HG03378 (cell line): ENCODE results near the gene ARID3A.

Experiments
- ATAC-seq: cut with Tn5 transposase; IDR thresholded peaks from one replicate; pipeline ENCODE4 v1.9.1; 2021; ENCODE audit warnings: mild to moderate bottlenecking, moderate library complexity; ENCODE audit not compliant: unreplicated experiment

Gene ARID3A

DNA sequence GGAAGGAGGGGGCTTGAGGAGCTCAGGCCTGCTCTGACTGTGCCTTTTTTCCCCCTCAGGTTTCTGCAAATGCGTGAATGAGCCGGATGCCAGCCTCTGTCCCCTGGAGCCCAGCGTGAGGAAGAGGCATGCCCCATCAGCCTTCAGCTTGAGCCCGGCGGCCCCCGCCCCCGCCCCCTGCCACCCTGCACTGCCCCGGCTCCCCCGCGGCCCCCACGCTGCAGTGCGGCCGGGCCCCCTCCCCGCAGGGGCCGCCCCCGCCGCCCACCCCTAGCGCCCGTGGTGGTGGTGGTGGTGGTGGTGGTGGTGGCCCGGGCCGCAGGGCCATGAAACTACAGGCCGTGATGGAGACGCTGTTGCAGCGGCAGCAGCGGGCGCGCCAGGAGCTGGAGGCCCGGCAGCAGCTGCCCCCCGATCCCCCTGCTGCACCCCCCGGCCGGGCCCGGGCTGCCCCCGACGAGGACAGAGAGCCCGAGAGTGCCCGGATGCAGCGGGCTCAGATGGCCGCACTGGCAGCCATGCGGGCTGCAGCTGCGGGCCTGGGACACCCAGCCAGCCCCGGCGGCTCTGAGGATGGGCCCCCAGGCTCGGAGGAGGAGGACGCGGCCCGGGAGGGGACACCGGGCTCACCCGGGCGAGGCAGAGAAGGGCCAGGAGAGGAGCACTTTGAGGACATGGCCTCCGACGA lies 3.5 kb downstream of the ARID3A start:
- ATAC-seq: no peak

DNA sequence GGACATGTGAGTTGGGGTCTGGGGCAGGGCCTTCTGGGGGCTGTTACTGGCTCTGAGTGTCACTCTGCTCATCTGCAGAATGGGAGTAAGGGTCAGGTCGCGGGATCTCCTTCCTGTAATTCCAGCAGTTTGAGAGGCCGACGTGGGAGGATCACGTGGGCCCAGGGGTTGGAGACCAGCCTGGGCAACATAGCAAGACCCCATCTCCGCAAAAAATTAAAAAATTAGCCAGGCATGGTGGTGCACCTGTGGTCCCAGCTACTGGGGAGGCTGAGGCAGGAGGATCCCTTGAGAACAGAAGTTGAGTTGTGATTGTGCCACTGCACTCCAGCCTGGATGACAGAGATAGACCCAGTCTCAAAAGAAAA lies 4.0 kb downstream of the ARID3A start:
- ATAC-seq: no peak

DNA sequence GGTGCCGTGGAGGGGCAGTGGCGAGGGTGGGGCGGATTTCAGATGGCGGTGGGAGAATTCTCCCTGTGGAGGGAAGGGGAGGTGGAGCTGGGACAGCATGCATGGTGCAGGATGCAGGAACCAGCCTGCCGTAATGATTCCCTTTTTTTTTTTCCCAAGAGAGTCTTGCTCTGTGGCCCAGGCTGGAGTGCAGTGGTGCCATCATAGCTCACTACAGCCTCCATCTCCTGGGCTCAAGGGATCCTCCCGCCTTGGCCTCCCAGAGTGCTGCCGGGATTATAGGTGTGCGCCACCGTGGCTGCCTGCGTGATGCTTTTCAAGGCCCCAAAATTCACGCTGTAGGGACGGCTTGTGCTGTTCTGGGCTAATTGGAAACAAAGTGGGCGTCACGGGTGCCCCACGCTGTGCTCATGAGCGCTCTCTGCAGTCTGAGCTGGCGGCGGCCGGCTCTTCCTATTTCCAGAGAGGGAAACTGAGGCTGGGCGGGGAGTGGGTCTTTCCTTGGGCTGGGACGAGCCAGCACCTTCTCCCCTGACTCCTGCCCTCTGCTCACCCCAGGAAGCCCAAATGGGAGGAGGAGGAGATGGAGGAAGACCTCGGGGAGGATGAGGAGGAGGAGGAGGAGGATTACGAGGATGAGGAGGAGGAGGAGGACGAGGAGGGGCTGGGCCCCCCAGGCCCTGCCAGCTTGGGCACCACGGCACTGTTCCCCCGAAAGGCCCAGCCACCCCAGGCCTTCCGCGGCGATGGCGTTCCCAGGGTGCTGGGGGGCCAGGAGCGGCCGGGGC lies 6.2 kb downstream of the ARID3A start:
- ATAC-seq: no peak

DNA sequence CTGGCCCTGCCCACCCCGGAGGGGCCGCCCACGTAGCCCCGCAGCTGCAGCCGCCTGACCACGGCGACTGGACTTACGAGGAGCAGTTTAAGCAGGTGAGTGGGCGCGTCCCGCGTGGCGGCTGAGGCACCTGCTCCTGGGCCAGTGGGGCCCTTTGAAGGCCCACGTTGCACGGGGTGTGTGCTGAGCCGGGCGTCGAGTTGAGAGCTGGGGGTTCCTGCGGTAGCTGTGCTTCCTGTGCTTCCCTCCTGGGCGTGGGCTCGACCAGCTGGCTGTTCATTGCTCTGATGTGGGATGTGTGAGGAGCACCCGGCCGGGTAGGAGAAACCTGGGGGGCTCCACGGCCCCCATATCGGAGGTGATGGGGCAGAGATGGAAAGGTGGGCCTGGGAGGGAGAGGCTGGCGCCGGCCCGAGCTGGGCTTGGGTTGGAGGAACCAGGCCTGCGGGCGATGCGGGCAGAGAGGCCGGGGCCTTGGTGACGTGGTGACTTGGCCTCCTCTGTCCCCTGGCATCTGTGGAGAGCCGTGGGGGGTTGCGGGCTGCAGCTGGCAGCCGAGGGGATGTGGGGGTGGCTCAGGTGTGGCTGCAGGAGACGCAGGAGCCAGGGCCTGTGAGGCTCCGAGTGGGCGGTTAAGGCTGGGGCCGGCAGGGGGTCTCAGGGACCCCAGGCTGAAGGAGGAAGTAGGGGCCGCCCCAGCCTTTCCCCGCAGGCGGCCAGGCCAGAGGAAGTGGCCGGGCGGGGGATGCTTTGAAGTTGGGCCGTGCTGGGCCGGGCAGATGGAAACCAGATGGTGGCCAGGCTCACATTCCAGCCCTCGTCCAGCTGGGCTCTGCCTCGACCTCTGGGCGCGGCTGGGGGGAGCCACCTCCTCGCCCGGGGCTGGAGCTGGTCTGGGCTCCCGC lies 7.1 kb downstream of the ARID3A start:
- no peak for ATAC-seq

DNA sequence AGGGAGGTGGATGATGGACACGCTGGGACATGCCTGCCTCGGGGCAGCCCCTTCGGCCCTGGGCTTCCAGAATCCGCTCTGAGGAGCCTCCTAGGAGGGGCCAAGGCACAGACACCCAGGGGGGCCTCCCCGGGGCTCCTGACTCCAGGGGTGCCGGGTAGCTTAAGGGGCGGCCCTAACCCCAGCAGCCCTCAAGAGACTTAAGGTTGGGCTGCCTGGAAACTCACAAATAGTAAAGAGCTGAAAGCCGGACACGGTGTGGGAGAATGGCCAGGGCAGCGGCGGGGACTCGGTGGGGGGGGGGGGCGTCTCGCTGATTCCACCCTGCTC lies 7.7 kb downstream of the ARID3A start:
- no peak for ATAC-seq

DNA sequence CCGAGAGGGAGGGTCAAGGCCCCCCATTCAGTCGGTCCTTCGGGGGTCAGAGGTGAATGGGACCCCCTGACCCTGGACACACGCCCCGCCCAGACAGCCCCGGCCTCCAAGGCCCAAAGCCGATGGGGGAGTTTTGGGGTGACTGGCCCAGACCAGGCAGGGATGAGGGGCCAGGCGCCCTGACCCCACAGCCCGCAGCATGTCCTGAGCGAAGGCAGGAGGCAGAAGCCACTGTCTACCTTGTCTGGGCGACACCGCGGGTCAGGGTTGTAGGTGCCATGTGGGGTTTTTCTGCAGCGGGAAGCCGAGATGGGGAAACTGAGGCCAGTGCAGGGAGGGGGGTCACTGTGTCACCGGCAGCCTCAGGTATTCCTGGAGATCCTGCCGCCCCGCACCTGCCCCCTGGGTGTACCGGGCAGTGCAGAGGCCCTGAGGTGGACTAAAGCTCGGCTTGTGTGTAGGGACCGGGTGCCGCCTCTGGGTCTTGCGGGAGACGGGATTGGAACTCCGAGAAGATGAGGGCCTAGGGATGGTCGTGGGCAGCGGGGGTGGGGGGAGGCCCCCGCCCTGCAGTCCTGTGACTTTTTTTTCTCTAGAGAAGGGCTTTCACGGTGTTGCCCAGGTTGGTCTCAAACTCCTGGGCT lies 8.5 kb downstream of the ARID3A start:
- no peak for ATAC-seq

DNA sequence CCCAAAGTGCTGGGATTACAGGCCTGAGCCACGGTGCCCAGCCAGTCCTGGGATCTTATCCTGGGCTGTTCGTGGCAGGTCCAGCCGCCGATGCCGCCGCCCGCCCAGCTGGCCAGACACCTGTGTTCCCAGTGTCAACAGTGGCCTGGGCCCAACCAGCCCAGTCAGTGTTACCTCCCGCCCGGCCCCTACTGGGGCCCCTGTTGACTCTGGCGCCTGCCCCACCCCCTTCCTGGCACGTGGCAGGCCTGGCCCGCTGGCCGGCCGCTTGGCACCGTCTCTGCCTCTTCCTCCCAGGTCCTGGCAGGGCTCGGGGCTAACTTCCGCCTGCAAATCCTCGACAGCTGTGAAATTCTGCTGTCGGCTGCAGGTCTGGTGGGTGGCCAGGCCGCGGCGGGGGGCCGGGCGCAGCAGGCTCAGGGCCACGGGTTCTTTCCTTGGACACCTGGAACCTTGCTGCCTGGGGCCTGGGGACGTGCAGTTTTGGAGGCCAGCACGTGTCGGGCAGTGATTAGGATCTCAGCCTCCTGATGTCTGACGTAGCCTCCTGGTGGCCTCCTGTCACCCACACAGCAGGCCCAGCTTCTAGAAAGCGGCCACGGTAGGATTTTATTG lies 9.1 kb downstream of the ARID3A start:
- ATAC-seq: no peak

DNA sequence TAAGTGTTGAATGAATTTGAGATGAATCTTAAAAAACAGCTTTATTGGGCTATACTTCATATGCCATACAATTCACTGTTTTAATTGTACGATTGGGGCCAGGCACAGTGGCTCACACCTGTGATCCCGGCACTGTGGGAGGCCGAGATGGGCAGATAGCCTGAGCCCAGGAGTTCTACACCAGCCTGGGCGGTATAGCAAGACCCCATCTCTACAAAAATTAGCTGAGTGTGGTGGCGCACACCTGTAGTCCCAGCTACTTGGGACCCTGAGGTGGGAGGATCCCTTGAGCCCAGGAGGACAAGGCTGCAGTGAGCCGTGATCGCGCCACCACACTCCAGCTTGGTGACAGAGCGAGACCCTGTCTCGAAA lies 10.3 kb downstream of the ARID3A start:
- no peak for ATAC-seq

DNA sequence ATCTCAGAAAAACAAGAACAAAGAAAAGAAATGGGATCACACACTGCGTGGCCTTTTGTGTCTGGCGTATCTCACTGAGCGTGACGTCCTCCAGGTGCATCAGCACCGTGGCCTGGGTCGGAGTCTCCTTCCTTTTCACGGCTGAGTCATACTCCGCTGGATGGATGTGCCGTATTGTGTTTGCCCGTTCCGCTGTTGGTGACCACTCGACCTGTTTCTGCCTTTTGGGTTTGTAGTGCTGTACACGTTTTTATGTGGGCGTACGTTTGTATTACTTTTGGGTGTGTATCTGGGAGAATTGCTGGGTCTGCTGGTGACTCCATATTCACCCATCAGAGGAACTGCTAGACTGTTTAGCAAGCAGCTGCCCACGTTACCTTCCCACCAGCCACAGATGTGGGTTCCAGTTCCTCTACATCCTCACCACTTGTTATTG lies 11.4 kb downstream of the ARID3A start:
- ATAC-seq: no peak

DNA sequence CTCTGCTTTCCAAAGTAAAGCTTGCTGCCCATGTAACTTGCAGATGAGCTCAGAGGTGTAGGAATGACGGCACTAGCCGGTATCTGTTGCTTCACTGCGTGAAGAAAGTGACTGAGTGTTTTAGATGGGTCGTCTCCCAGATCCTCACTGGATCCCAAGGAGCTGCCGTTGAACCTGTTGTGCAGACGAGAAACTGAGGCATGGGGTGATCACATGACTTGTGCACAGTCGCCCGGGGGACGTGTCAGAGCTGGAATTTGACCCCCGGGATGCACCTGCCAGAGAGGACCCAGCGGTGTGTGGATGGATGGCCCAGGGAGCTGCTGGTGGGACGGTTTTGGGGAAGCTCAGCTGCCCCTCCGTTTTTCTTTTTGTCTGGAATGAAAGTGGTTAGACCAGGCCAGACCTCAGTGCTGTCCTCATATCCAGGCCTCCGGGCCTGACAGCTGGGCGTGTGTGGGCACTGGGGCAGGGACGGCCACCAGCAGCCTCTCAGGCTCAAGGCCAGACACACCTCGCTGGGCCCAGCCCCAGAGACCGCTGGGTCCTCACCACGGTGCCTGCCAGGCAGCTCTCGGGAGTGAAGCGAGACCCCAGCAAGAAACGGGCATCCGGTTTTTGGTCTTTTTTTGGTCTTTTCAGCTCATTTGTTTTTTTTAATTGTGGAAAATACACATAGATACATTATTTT lies 12.5 kb downstream of the ARID3A start:
- ATAC-seq: no peak

DNA sequence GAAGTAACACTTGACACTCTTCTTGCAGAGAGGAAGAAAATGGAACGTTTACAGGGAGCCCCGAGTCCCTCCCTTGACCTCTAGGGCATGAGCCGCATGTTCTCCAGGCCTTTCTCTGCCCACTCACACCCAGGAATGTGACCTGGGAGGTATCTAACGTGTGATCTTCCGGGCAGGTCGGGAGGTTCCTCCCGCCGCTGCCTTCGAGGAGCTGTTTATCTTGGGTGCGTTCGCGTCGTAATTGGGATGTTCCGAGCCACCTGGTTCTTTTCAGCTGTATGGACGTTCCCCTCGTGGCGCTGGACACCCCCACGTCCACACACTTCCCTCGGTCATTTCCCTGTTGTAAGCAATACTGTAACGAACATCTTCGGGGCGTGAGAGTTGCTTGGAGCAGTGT lies 13.6 kb downstream of the ARID3A start:
- no peak for ATAC-seq

DNA sequence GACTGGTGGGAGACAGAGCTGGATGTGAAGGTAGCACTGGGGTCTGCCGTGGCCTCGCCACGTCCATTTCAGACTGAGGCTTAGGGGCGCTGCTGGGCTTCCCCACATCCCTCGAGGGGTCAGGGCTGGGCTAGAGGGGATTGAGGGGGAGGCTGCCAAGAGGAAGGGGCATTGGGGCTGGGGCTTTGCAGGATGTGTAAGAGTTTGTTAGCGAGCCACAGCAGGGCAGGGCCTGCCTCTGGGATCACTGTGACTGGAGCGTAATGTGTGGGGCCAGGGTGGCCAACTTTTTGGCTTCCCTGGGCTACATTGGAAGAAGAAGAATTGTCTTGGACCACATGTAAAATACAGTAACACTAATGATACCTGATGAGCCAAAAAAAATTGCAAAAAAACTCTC lies 14.1 kb downstream of the ARID3A start:
- no peak for ATAC-seq

DNA sequence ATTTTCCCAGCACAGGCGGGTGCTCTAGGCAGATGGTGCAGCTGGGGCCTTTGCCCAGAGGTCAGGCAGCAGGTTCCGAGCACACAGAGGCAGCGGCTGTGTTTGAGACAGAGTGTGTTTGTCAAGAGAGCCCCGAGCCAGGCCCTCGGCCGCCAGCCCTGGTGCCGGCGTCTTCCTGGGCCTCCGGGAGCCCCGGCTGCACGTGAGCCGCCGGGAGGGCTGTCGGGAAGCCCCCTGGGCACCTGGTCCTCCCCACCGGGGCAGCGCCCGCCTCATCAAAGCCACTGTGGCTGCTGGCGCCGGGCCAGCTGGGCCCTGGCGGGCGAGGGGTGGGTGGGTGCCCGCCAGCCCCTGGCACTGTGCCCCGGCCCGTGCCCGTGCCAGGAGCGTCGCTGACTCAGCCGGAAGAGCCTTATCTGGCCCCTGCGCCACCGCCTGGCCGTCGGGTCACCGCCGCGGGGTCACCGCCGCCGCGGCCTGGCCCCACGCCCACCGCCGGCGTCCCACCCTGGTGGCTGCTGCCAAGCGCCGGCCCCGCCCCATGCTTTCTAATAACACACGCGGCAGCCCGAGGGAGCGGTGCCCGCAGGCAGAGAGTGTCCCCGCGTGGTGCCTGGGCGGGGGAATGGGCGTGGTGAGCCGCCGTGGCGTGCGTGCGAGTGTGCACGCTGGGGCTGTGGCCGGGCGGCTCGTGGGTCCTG lies 14.9 kb downstream of the ARID3A start:
- ATAC-seq: no peak

DNA sequence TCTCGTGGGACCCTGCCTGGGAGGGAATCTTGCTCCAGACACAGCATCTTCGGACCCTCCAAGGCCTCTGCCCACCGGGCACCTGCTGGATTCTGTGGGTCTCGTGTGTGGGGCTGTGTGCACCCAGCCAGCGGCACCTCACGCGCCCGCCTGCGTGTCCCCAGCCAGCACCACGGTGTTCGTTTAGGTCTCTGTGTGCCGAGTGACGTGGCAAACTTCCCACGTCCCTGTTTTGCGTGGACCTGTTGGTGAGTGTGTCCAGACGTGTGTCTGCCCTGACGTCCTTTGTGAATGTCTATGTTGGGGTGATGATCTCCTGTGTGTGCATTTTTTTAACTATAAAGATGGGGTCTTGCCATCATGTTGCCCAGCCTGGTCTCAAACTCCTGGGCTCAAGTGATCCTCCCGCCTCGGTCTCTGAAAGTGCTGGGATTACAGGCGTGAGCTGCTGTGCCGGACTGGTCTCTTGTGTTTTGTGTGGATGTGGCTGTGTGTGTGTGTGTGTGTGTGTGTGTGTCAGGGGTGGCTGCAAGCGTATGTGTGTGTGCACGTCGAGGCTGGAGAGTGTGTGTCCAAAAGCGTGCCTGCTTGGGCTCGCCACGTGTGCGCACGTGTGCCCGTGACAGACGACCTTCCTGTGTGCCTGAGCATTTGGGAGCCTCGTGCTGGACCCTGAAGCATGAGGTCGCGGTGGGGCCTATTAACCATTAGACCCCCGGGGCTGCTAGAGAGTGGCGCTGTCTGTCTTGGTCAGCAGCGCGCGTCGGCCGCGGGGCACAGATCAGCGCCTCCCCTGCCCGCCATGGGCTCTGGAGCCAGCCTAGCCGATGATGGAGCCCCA lies 15.7 kb downstream of the ARID3A start:
- no peak for ATAC-seq

DNA sequence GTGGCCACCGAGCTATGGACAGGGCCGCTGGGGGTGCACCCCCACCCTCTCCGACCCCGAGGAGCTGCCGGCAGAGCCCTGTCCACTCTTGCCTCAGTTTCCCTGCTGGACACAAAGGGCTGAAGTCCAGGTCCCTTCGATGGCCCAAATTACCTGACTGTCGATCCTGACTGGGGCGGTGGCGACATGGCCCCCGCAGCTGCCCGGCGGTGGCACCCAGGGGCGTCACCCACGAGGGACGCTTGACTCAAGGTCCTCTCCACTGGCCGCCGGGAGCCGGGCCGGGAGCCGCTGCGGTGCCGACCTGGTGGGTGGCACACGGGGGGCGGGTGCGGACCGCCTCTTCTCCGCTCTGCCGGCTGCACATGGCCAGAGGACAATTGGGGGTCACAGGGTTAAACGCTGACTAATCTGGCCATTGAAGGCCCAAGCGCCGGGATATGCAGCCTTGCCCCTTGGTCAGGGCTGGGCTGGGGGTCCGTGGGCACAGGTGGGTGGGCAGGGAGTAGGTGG lies 16.4 kb downstream of the ARID3A start:
- no peak for ATAC-seq

DNA sequence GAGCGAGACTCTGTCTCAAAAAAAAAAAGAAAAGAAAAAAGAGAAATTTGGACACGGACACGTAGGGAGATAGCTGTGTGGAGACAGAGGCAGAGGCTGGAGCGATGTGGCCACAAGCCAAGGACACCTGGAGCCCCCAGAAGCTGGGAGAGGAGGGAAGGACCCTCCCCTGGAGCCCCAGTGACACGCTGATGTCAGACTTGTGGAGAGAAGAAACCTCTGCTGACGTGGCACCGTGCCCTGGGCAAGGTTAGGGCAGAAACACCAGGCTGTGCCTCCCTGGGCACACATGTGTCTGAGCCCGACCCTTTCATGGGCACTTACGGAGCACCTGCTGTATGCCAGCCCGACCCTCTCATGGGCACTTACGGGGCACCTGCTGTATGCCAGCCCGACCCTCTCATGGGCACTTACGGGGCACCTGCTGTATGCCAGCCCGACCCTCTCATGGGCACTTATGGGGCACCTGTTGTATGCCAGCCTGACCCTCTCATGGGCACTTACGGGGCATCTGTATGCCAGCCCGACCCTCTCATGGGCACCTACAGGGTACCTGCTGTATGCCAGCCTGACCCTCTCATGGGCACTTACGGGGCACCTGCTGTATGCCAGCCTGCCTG lies 17.8 kb downstream of the ARID3A start:
- no peak for ATAC-seq

DNA sequence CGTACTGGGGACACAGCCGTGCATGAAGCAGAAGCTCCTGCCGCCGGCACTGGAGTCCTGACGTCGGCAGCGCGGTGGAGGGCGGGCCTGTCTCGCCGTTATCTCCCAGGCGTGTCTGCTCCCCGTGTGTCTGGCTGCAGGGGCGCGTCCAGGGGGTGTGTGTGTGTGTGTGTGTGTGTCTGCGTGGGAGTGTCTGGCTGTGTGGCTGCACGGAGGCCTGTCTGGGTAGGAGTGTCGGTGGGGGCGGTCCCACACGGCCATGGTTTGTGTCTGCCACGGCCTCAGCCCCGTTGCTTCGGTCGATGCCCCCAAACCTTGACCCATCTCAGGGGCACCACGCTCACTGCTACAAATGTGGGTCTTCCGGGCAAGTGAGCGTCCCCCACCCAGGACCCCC lies 18.3 kb downstream of the ARID3A start:
- ATAC-seq: no peak

DNA sequence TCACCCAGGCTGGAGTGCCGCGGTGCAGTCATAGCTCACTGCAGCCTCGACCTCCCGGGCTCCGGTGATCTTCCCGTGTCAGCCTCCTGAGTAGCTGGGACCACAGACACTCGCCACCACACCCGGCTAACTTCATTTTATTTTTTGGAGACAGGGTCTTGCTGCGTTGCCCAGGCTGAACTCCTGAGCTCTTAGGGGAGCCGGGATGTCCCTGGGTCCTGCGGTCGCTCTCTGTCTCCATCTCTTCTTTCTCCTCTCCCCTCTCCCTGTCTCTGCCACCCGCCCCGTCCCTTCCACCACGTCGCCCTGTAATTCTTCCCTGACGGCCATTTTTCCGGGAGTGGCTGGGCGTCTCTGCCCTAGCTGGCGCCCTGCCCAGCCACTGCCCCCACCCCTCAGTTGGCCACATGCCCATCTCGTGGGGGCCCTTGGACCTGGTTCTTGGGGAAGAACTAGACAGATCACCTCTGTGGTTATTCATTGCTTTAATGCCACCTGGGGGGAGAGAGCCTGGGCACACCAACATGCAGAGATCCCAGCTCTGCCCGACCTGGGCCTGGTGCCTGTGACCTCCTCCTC lies 18.9 kb downstream of the ARID3A start:
- ATAC-seq: no peak
